ENCODE measurements around the gene C1orf185.
"Not testable (repeated sequence)": the region's sequence is repeated elsewhere in the genome, so short reads cannot be mapped to it uniquely, and the experiment has no call there.

The C1orf185 gene

GRCh38 chr1:51172811-51173210 is 70.8 kb downstream of the C1orf185 start:
- Histone ChIP-seq H3K9ac (ENCODE audit: low read length) (no peak overlapping the region), H2AFZ (ENCODE audit: low read depth, low read length) (no peak overlapping the region), H3K36me3 (replicated peaks; ENCODE audit: low read depth, low read length) (no peaks in the 10 kb centered on the region), H3K4me1 (ENCODE audit: low read length) (peaks cover 9% of the 10 kb centered on the region; the same call in 1 of the 2 replicates), H3K27me3 (ENCODE audit: low read depth, low read length) (no peaks in the 10 kb centered on the region), H3K79me2 (ENCODE audit: low read length) (no peaks in the 10 kb centered on the region), H3K4me2 (ENCODE audit: low read length) (peak overlapping the region; percentile 52), H4K20me1 (ENCODE audit: insufficient read depth, low read length) (no peaks in the 10 kb centered on the region), H3K4me3 (ENCODE audit: low read length) (peak overlapping the region; percentile 24; the same call in 1 of the 2 replicates), H3K9me3 (ENCODE audit: insufficient read depth, low read length) (no peaks in the 10 kb centered on the region), H3K27ac (ENCODE audit: low read length) (no peak overlapping the region)
- no peak for TF ChIP-seq CTCF (IDR thresholded peaks at IDR 0.05; ENCODE audit: low read depth, low read length)
- TF ChIP-seq EZH2phosphoT487 (IDR thresholded peaks at IDR 0.05; ENCODE audit: low read depth): no peak

GRCh38 chr1:51175278-51175677 is 73.2 kb downstream of the C1orf185 start:
- Histone ChIP-seq H3K79me2 (ENCODE audit: low read length) (no peaks in the 10 kb centered on the region), H2AFZ (ENCODE audit: low read depth, low read length) (no peak overlapping the region), H3K36me3 (replicated peaks; ENCODE audit: low read depth, low read length) (no peaks in the 10 kb centered on the region), H3K27me3 (ENCODE audit: low read depth, low read length) (no peaks in the 10 kb centered on the region), H4K20me1 (ENCODE audit: insufficient read depth, low read length) (no peaks in the 10 kb centered on the region), H3K4me3 (ENCODE audit: low read length) (no peak overlapping the region), H3K4me2 (ENCODE audit: low read length) (no peak overlapping the region), H3K4me1 (ENCODE audit: low read length) (peaks cover 9% of the 10 kb centered on the region; the same call in 1 of the 2 replicates), H3K9ac (ENCODE audit: low read length) (no peak overlapping the region), H3K9me3 (ENCODE audit: insufficient read depth, low read length) (no peaks in the 10 kb centered on the region), H3K27ac (ENCODE audit: low read length) (no peak overlapping the region)
- TF ChIP-seq EZH2phosphoT487 (IDR thresholded peaks at IDR 0.05; ENCODE audit: low read depth) (no peak), CTCF (IDR thresholded peaks at IDR 0.05; ENCODE audit: low read depth, low read length) (no peak)

GRCh38 chr1:51177988-51178387 is 76.0 kb downstream of the C1orf185 start:
- H3K27ac ChIP-seq (ENCODE audit: low read length); H3K4me3 ChIP-seq (ENCODE audit: low read length); H2AFZ ChIP-seq (ENCODE audit: low read depth, low read length); H3K9me3 ChIP-seq (ENCODE audit: insufficient read depth, low read length); H3K36me3 ChIP-seq (replicated peaks; ENCODE audit: low read depth, low read length); H3K9ac ChIP-seq (ENCODE audit: low read length); H4K20me1 ChIP-seq (ENCODE audit: insufficient read depth, low read length); H3K4me2 ChIP-seq (ENCODE audit: low read length); H3K27me3 ChIP-seq (ENCODE audit: low read depth, low read length); H3K4me1 ChIP-seq (ENCODE audit: low read length); H3K79me2 ChIP-seq (ENCODE audit: low read length): not testable (repeated sequence)

- Histone ChIP-seq H3K27ac (ENCODE audit: low read length) (no peak overlapping the region), H3K36me3 (replicated peaks; ENCODE audit: low read depth, low read length) (no peaks in the 10 kb centered on the region)
These were observed 86.2 kb downstream of the C1orf185 start for GRCh38 chr1:51188230-51188629.

More at GRCh38 chr1:51188230-51188629, 86.2 kb downstream of the C1orf185 start:
- Histone ChIP-seq H3K4me1 (ENCODE audit: low read length) (no peaks in the 10 kb centered on the region), H3K4me3 (ENCODE audit: low read length) (no peak overlapping the region), H2AFZ (ENCODE audit: low read depth, low read length) (no peak overlapping the region), H4K20me1 (ENCODE audit: insufficient read depth, low read length) (no peaks in the 10 kb centered on the region), H3K4me2 (ENCODE audit: low read length) (no peak overlapping the region), H3K9ac (ENCODE audit: low read length) (no peak overlapping the region), H3K9me3 (ENCODE audit: insufficient read depth, low read length) (no peaks in the 10 kb centered on the region), H3K27me3 (ENCODE audit: low read depth, low read length) (0 out of 2 replicates have a peak, but pooled peaks cover 4% of the 10 kb centered on the region), H3K79me2 (ENCODE audit: low read length) (no peaks in the 10 kb centered on the region)
- TF ChIP-seq CTCF (IDR thresholded peaks at IDR 0.05; ENCODE audit: low read depth, low read length) (no peak), EZH2phosphoT487 (IDR thresholded peaks at IDR 0.05; ENCODE audit: low read depth) (no peak)

All from OCI-LY3 (cell line).